GM12878 (cell line): ENCODE measurements around the gene TOMM20.

Experiments used
- BACH1 ChIP-seq: fragments of 450-650 bp; IDR thresholded peaks from 2 replicates; pipeline ENCODE4 v1.6.1; 2017; ENCODE audit warnings: mild to moderate bottlenecking, borderline replicate concordance
- MAX ChIP-seq: IDR thresholded peaks from 2 replicates; pipeline ENCODE4 v1.6.1; 2012; ENCODE audit warnings: low read depth, low read length, improper control_type of control experiment
- MLLT1 ChIP-seq: fragments of 450-650 bp; IDR thresholded peaks from 2 replicates; pipeline ENCODE4 v1.6.1; 2016; ENCODE audit warnings: mild to moderate bottlenecking
- MYB ChIP-seq: fragments of 150-350 bp; IDR thresholded peaks from 2 replicates; pipeline ENCODE4 v1.6.1; 2014; ENCODE audit warnings: mild to moderate bottlenecking, low read depth, low read length, borderline replicate concordance
- PAX8 ChIP-seq: fragments of 450-650 bp; IDR thresholded peaks from 2 replicates; pipeline ENCODE4 v1.6.1; 2017; ENCODE audit warnings: mild to moderate bottlenecking, moderate library complexity
- RFX5 ChIP-seq: IDR thresholded peaks from 2 replicates; pipeline ENCODE4 v1.6.1; 2011; ENCODE audit warnings: low read depth, low read length, improper control_type of control experiment
- SPI1 ChIP-seq: IDR thresholded peaks from 2 replicates; pipeline ENCODE4 v1.6.1; 2011; ENCODE audit warnings: low read depth, mild to moderate bottlenecking, low read length, moderate library complexity, borderline replicate concordance; ENCODE audit not compliant: insufficient read depth
- SRF ChIP-seq, 2 experiments: IDR thresholded peaks; 2 replicates each; pipeline ENCODE4 v1.6.1; 2011; ENCODE audit warnings: low read depth in 2 of 2, low read length in 2 of 2, mild to moderate bottlenecking in 1 of 2, moderate library complexity in 1 of 2
- TCF12 ChIP-seq: IDR thresholded peaks from 2 replicates; pipeline ENCODE4 v1.6.1; 2011; ENCODE audit warnings: low read depth, mild to moderate bottlenecking, low read length
- TCF3 ChIP-seq: IDR thresholded peaks from 2 replicates; pipeline ENCODE4 v1.6.1; 2012; ENCODE audit warnings: low read depth, mild to moderate bottlenecking, low read length, borderline replicate concordance; ENCODE audit not compliant: insufficient read depth
- USF2 ChIP-seq: IDR thresholded peaks from 2 replicates; pipeline ENCODE4 v1.6.1; 2011; ENCODE audit warnings: low read depth, low read length, improper control_type of control experiment, borderline replicate concordance
- ZNF24 ChIP-seq: fragments of 450-650 bp; IDR thresholded peaks from 2 replicates; pipeline ENCODE4 v1.6.1; 2017; ENCODE audit warnings: antibody characterized with exemption, mild to moderate bottlenecking
- TF ChIP-seq, protein P1 (sequence below), 3 experiments: IDR thresholded peaks in 2 of 3; conservative IDR thresholded peaks in 1 of 3; 2 replicates each; pipeline ENCODE4 v1.5.1; 2011; ENCODE audit warnings: low read depth in 3 of 3, low read length in 3 of 3, mild to moderate bottlenecking in 3 of 3, control low read depth in 2 of 3, moderate library complexity in 2 of 3, inconsistent platforms in 1 of 3, mixed read lengths in 1 of 3; ENCODE audit not compliant: control insufficient read depth in 2 of 3, insufficient read depth in 1 of 3; ENCODE audit errors: extremely low read depth in 1 of 3
- TF ChIP-seq, protein P2 (sequence below): fragments of 450-650 bp; IDR thresholded peaks from 2 replicates; pipeline ENCODE4 v1.6.1; 2016; ENCODE audit warnings: mild to moderate bottlenecking, moderate library complexity, borderline replicate concordance

GRCh38 chr1:235067396-235068157, 61.1 kb downstream of the TOMM20 start:
- TF ChIP-seq, protein P1, sequence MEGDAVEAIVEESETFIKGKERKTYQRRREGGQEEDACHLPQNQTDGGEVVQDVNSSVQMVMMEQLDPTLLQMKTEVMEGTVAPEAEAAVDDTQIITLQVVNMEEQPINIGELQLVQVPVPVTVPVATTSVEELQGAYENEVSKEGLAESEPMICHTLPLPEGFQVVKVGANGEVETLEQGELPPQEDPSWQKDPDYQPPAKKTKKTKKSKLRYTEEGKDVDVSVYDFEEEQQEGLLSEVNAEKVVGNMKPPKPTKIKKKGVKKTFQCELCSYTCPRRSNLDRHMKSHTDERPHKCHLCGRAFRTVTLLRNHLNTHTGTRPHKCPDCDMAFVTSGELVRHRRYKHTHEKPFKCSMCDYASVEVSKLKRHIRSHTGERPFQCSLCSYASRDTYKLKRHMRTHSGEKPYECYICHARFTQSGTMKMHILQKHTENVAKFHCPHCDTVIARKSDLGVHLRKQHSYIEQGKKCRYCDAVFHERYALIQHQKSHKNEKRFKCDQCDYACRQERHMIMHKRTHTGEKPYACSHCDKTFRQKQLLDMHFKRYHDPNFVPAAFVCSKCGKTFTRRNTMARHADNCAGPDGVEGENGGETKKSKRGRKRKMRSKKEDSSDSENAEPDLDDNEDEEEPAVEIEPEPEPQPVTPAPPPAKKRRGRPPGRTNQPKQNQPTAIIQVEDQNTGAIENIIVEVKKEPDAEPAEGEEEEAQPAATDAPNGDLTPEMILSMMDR (IDR thresholded peaks at IDR 0.05 in 2 of 3, conservative IDR thresholded peaks at IDR 0.05 in 1 of 3; ENCODE audit: control insufficient read depth in 2 of 3, extremely low read depth in 1 of 3, insufficient read depth in 1 of 3, low read depth in 3 of 3, low read length in 3 of 3): no peak
- TF ChIP-seq ZNF24 (no peak), USF2 (no peak), SRF (IDR thresholded peaks at IDR 0.05; ENCODE audit: low read depth in 2 of 2, low read length in 2 of 2) (no peak), BACH1 (no peak), MLLT1 (no peak), SPI1 (no peak), TCF3 (no peak), MYB (no peak), RFX5 (no peak), TCF12 (no peak), PAX8 (no peak), MAX (no peak)
- TF ChIP-seq, protein P2, sequence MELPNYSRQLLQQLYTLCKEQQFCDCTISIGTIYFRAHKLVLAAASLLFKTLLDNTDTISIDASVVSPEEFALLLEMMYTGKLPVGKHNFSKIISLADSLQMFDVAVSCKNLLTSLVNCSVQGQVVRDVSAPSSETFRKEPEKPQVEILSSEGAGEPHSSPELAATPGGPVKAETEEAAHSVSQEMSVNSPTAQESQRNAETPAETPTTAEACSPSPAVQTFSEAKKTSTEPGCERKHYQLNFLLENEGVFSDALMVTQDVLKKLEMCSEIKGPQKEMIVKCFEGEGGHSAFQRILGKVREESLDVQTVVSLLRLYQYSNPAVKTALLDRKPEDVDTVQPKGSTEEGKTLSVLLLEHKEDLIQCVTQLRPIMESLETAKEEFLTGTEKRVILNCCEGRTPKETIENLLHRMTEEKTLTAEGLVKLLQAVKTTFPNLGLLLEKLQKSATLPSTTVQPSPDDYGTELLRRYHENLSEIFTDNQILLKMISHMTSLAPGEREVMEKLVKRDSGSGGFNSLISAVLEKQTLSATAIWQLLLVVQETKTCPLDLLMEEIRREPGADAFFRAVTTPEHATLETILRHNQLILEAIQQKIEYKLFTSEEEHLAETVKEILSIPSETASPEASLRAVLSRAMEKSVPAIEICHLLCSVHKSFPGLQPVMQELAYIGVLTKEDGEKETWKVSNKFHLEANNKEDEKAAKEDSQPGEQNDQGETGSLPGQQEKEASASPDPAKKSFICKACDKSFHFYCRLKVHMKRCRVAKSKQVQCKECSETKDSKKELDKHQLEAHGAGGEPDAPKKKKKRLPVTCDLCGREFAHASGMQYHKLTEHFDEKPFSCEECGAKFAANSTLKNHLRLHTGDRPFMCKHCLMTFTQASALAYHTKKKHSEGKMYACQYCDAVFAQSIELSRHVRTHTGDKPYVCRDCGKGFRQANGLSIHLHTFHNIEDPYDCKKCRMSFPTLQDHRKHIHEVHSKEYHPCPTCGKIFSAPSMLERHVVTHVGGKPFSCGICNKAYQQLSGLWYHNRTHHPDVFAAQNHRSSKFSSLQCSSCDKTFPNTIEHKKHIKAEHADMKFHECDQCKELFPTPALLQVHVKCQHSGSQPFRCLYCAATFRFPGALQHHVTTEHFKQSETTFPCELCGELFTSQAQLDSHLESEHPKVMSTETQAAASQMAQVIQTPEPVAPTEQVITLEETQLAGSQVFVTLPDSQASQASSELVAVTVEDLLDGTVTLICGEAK: no peak
